GM18526 (cell line): ENCODE measurements around the gene ATP5F1B.

ENCODE experiments used
- POLR2A ChIP-seq: IDR thresholded peaks from 3 replicates; pipeline ENCODE4 v1.6.1; 2011; ENCODE audit not compliant: insufficient read length; ENCODE audit errors: extremely low read depth

ATP5F1B gene

DNA sequence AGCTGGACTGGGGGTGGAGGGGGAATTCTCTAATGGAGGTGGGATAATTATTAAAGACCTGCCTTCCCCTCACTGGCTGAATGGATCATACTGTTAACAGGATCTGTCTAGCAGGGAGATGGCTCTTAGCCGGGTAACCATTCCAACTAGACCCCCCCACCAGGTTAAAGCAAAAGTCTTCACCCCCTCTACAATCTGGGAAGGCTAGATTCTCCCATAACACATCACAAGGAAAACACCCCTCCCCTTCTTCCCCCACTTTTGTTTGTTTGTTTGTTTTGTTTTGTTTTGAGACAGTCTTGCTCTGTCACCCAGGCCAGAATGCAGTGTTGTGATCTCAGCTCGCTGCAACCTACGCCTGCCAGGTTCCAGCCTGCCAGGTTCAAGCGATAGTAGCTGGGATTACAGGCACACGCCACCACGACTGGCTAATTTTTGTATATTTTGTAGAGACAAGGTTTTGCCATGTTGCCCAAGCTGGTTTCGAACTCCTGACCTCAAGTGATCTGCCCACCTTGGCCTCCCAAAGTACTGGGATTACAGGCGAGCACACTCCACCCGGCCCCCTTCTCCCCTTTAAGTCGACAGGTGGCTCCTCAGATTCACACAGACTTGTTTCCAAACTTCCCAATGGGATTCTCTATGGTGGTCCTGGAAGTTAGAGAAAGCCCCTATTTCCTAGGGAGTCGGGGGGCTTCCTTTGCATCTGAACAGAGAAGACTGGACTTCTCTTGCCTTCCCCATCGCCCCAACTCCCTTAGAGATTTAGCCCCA lies 12.1 kb downstream of the ATP5F1B start:
- no peak for TF ChIP-seq POLR2A

DNA sequence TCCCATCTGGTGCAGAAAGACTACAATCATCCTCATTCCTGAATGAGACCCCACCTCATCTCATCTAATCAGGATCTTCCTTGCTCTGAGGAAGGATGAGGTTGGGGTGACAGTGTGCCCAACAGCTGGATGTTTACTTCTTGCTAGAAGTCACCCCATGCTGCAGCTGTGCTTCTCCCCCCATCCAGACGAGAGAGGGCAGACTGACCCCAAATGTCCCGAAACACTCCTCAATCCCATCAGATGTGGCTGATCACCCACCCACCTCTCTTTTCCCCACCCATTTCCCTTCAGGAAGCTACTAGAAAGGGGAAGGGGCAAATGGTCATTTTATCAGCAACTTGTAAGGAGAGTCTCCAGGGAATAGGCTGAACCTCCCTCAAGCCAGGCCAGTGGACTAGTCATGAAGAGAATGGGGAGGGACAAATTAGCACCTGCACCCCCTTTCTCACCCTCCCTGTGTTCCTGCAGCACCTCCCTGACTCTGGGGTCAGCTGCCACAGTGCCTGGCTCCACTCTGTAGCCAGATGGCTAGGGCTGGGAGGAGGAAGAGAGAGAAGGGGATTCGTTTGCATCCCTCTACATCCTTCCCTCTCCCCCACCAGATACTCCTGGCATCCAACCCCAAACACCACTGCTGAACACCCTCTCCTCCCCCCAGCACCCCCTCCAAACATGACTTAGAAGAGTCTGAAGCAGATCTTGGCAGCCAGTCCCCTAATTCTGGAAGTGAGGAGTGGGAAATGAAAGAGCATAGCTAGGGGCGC lies 12.9 kb downstream of the ATP5F1B start:
- TF ChIP-seq POLR2A: no peak

DNA sequence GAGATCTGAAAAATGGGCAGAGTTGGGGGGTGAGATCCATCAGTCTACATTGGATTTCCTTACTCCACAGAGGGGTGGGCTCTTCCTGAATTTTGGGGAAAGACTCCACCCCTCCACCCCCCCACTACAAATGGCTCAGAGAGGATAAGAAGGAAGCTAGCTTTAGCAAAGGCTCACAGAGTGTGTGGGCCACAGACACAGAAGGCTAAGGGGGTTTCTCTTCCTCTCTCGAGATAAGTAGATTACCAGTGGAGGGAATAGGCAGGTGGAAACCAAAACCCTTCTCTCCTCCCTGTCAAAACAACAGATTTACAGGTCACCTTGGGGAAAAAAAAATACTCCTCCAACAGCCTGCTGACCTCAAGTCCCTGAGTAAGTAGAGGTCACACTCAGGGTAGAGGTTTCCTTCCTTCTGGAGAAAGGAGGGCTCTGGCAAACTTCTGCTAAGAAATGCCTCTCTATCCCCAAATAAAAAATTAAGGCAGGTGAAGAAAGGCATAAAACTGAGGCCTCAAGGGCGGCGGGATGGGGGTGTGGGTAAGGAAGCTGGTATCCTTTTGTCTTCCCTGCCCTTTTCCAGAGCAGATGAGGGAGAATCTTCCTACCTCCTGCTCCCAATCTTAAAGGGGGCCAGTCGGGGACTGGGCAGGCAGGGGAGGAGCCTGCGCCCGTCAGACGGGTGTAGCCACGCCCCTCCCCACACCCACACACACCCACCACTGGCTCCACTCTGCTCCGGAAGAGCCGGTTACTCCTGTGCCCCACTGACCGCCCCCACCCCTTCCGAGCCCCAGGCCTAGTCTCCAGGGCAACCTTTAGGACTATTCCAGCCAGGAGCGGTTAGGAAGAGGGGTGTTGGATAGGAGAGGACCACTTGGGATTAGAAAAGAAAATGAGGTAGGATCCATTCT lies 13.7 kb downstream of the ATP5F1B start:
- TF ChIP-seq POLR2A: no peak

DNA sequence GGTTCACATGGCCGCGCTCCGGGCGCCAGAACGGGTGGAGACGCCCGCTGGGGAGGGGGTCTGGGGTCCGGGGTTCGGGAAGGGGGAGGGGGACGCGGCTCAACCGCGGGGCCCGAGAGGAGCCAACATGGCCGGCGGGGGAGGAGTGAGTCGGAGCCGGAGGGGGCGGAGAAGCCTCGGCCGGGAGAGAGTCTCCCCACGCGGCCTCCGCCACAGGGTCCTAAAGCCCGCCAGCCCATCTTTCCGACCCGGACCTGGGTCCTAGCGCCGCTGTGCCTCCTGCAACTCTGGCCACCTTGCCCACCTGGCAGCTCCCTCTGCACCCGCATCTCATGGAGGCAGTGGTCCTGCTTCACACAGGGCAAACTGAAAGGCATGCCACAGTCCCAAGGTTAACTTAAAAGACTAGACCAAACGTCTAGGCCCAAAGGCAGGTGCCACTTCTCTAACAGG lies 15.6 kb downstream of the ATP5F1B start, which contains the start of gene BAZ2A:
Gene BAZ2A (minus strand): TSS at position 147 of the 453 bp plus-strand sequence. CDS start 12,796 bp downstream, outside the sequence.
- TF ChIP-seq POLR2A: peak; percentile 26

DNA sequence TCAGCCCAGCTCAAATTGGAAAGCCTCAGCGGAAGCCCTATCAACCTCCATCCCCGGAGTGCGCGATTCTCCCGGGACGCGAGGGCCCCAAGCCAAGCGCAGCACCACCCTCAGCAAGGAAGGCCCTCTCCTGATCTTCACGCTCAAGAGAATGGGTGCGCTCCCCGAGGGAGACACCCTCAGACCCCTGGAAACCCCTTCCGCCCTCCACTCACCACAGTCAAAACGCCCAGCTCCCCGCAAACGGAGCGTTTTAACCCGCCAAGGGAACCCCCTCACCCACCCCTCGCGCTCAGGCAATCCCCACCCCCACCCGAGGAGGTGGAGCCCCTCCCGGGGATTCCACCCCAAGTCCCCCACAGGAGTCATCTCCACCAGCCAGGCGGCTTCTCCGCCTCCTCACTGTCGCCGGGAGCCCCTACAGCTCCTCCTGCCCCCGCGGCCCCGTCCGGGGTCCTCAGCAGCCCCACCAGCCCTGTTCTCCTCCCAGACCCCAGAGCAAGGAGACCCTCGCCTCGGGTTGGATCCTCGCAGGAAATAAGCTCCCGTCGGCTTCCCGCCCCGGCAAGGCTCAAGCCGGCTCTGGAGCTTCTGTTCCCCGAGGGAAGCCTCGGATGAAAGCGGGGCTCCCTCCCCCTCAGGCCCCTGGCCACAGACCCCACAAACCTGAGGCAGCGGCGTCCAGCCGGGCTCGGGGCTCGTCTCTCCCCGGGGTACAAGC lies 16.2 kb downstream of the ATP5F1B start:
- no peak for TF ChIP-seq POLR2A

DNA sequence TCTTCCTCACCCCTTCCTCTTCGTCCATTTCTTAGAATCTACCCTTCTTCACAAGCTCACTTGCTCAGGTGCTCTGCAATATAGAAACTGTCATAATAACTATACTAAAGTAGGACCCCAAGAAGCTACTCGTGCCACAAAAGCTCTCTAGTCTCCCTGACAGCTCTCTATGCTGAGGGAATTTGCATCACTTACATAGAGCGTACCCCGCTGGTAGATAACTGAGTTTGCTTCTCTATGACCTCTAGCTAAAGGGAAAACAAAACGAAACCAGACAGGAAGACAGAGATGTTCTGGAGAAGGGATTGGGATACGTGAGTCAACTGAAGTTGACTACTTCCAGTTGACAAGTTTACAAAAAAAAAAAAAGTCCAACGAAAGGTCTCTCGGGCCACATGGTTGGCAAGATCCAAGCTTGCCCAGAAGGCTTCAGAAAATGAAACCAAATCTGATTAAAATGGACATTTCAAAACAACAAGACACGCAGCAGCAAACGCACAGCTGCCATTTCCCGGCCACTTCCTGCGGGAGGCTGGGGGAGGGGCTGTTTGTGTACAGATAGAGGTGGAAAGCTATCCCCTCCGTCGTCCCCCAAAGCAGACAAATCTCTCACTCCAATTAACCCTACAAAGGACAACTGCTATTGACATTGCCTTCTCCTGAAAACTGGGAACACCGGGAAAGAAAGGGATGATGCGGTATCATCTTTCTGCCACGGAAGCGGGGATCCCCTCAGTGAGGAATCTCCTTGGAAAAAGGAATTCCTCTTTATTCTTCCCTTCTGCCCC lies 16.9 kb downstream of the ATP5F1B start:
- TF ChIP-seq POLR2A: no peak

DNA sequence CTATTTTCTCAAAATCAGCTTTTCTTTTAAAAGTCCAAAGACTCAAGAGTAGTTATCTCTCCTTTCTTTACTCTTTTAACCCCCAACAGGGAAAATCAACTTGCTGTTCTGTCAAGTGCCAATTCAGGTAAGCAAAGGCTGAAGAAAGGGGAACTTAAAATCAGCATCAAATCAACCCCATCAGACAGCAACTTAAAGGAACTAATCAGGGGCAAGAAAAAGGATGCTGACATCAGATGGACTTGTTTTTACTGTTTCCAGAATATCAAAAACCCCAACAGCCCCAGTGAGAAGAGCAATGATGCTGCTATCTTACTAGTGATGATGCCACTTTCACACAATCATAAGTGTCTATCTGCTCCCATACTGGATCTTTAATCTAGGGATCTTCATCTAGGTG lies 19.1 kb downstream of the ATP5F1B start:
- TF ChIP-seq POLR2A: no peak

DNA sequence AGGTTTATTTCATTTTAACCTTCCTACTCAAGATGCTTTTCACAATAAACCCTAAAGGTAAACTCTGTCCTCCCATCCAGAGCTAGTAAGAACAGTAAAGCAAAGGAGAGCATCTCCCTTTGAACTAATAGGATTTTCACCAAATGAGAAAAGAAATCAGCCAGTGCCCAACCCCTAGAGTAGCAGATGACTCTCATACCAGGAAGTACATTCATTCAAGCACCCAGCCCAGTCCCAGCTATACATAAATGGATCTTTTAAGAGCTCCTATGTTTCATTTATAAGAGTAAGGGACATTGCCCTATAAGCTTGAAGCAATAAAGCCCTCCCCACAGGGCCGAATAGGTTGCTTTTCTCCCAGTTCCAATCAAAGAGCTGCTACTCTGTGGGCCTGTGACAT lies 23.2 kb downstream of the ATP5F1B start:
- TF ChIP-seq POLR2A: no peak

DNA sequence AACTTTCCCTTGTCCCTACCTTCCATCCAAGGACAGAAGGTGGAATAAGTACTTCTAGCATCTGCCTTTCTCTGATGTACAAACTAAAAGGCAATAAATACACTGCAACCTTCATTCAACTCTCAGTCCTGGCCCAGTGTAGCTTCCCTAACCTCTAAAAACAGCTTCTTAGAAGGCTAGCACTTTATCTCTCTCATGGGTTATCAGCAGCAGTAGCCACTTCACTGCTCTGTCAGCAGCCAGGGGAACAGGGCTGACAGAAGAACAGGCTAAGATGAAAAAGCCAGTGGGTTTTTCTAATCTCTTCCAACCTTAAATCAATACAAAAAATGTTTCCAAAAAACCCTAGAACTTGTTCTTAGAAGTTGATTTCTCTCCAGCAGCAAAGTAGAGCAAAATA lies 28.9 kb downstream of the ATP5F1B start:
- no peak for TF ChIP-seq POLR2A

DNA sequence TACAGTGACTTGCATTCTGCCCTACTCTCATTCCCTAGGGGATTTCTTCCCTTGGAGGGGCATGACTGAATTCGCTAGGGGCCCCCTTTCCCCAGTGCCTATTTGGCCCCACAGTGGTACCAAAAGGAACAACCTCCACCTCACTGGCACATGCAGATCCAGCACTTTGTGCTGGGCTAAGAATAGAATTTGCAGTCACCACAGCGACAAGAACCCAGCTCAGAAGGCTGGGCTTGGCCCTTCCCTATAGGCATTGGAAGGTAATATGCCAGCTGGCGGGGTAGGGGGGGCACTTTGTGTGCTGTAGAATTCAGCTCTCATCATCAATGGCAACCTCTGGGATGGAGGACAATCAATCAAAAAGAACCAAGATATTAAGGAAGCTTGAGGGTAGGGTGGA lies 29.5 kb downstream of the ATP5F1B start:
- no peak for TF ChIP-seq POLR2A

DNA sequence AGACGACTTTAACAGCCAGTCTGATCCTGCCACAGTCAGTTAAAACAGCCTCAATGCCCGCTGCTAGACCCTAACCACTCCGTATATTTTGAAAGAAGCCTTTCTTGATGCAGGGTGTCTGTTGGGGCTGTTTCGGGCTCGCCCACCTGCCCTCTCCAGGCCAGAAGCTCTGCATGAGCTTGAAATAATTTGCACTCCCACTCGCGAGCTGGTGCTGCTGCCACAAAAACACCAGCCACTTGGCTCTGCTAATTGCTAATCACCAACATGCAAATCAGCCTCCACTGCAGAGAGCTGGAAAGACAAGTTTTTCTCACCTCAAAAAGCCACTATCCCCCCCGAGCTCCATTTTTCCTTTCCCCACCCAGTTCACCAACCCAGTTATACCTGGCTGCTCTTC lies 31.2 kb downstream of the ATP5F1B start:
- no peak for TF ChIP-seq POLR2A

DNA sequence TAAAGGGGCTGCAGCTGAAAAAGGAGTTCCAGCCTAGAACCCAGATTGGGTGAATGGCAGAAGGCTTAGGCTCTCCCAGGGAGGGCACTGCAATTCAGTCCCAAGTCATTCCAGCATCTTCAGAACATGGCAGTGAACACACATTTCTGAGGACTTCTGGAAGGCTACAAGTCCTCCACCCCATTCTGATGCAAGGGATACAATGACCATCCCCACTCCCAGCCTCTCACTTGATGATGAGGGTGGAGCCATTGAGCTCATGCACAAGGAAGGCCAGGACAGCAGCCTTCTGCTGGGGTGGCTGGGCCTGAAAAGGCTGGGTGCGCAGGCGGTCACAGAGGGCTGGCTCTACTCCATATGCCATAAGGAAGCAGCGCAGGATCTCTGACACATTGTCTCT lies 41.4 kb downstream of the ATP5F1B start:
- TF ChIP-seq POLR2A: no peak

DNA sequence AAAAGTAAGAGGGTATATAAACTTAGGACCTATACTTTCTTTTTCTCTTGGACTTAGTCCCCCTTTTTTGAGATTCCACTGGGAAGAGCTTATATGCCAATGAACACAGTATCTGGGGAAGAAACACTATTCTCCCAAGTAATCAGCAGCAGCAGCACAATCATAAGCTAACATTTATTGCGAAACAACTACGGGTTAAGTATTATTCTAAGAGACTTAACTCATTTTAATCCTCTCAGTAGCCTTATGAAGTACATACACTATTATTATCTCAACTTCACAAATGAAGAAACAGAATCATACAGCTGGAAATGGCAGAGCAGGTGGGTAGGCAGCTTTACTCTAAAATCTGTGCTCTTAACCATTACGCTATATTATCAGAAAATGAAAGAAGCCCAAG lies 43.5 kb downstream of the ATP5F1B start:
- no peak for TF ChIP-seq POLR2A

DNA sequence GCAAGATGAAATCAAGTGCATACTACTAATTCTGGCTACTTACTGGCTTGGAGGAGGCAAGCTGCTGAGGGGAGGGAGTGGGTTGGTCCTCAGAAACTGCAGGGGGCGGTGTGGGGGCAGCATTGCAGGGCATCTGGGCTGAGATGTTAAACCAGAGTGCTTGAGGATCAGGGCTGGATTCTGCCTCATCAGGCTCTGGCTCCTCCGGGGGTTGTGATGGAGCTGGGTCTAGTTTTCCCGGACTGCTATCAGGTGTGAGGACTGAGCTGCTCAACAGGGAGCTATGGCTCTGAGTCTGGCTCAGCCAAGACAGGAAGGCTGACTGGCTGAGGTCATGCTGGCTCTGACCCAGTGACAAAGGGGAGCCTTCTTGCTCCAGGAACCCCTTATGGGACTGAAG lies 44.3 kb downstream of the ATP5F1B start:
- TF ChIP-seq POLR2A: no peak

DNA sequence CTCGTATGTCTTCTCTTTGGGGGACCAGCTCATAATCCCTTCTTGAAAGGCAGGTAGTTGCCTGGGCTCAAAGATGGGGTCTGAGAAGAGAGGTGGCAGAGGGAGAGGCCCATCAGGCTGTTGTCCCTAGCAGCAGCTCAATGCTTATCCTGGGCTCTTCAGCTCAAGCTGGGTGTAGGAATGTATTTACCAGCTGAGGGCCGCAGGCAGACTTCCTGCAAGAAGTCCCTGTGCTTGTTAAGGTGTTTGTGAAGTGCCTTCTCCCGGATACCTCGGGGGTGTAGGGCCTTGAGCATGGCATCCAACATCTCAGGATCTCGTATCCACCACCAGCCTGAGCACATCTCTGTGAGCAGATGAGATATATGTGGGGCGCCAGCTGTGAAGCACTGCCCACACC lies 45.0 kb downstream of the ATP5F1B start:
- no peak for TF ChIP-seq POLR2A
